ENCODE results near the gene LAD1. TPM values are rescaled to one million over a fixed set of nuclear protein-coding genes. Genes with fewer than 3 reads are reported as not detected.

Gene LAD1
- total RNA-seq (under 1 TPM in 1 of 2 experiments, not detected in 1; 0.17 TPM), polyA plus RNA-seq (not detected)

- CTCF ChIA-PET (ENCODE audit: partially characterized antibody), result no interaction called here
- peak within 1 kb of the TSS in 4 of 8 donors; percentile 0 to 41 (median 21) for H3K4me3 Mint-ChIP-seq
- H3K9me3 ChIP-seq (ENCODE audit: control insufficient read depth in 1 of 2, low read length in 2 of 2), result no peaks in the 10 kb centered on the region
Measured at GRCh38 chr1:201399018-201399351, at the start of gene LAD1. Gene LAD1, minus strand, starts transcription at chr1:201399324. Its CDS starts 18 bp downstream, at chr1:201399306.

GRCh38 chr1:201447903-201448871 lies 49.1 kb upstream of the LAD1 start:
- peak in 4 of 5 donors; percentile 29 to 53 (median 30) for DNase-seq
- Histone ChIP-seq H3K4me1 (ENCODE audit: insufficient read depth, low read length) (peaks cover 6% of the 10 kb centered on the region), H3K9me3 (ENCODE audit: control insufficient read depth in 1 of 2, low read length in 2 of 2) (no peaks in the 10 kb centered on the region), H3K27ac (ENCODE audit: low read depth, low read length) (no peak overlapping the region), H3K4me3 (ENCODE audit: low read length in 2 of 2) (no peak overlapping the region), H3K36me3 (ENCODE audit: insufficient read depth, low read length) (no peaks in the 10 kb centered on the region), H3K27me3 (ENCODE audit: insufficient read depth, low read length) (no peaks in the 10 kb centered on the region)
- CTCF ChIA-PET (ENCODE audit: partially characterized antibody), result interaction anchor here (0.6 to 4.5 kb wide), 19 partner anchors 7 to 525 kb away, joined by 3 to 48 read pairs (median 3); partner anchors contain the start of gene CSRP1
- POLR2A ChIA-PET (ENCODE audit: partially characterized antibody), result interaction anchor here (1.4 to 1.5 kb wide), 2 partner anchors 21 to 65 kb away, joined by 3 to 4 read pairs; partner anchors contain the start of gene PHLDA3
- peaks cover 5 to 9% of the 10 kb centered on the region in 2 donors for H3K27me3 Mint-ChIP-seq
- peak overlapping the region in 1 of 7 donors; percentile 57 for H3K27ac Mint-ChIP-seq
- H3K4me3 Mint-ChIP-seq, result no peak overlapping the region
- intact Hi-C loops (cut with micrococcal nuclease), result loop anchor here (1.0 to 2.0 kb wide), 3 partner anchors 21 to 65 kb away; partner anchors contain the start of gene PHLDA3
- peaks cover 0 to 3% (median under 1%) of the 10 kb centered on the region in 8 donors for H3K9me3 Mint-ChIP-seq
- no peaks in the 10 kb centered on the region for H3K36me3 Mint-ChIP-seq
- H3K4me1 Mint-ChIP-seq, result peaks cover 0 to 4% (median 3%) of the 10 kb centered on the region in 4 donors

More at GRCh38 chr1:201399018-201399351, at the start of gene LAD1:
- Histone ChIP-seq H3K27ac (ENCODE audit: low read depth, low read length) (no peak within 1 kb of the TSS), H3K27me3 (ENCODE audit: insufficient read depth, low read length) (peaks cover 10% of the 10 kb centered on the region), H3K4me1 (ENCODE audit: insufficient read depth, low read length) (no peaks in the 10 kb centered on the region), H3K4me3 (ENCODE audit: low read length in 2 of 2) (no peak within 1 kb of the TSS), H3K36me3 (ENCODE audit: insufficient read depth, low read length) (no peaks in the 10 kb centered on the region)
- Mint-ChIP-seq H3K9me3 (no peaks in the 10 kb centered on the region), H3K4me1 (peaks cover 0 to 11% (median 6%) of the 10 kb centered on the region in 4 donors), H3K27ac (no peak within 1 kb of the TSS), H3K36me3 (no peaks in the 10 kb centered on the region), H3K27me3 (peaks cover 35 to 41% of the 10 kb centered on the region in 2 donors)
- no peak for DNase-seq
- intact Hi-C loops (cut with micrococcal nuclease), result no loop called here
- POLR2A ChIA-PET (ENCODE audit: partially characterized antibody), result no interaction called here

GRCh38 chr1:201445310-201445709 lies 46.2 kb upstream of the LAD1 start:
- Mint-ChIP-seq H3K4me1 (peaks cover 0 to 4% (median 2%) of the 10 kb centered on the region in 4 donors), H3K27ac (no peak overlapping the region), H3K36me3 (no peaks in the 10 kb centered on the region), H3K27me3 (peaks cover 3 to 11% of the 10 kb centered on the region in 2 donors), H3K4me3 (no peak overlapping the region), H3K9me3 (peaks cover 0 to 4% (median under 1%) of the 10 kb centered on the region in 8 donors)
- CTCF ChIA-PET (ENCODE audit: partially characterized antibody), result interaction anchor here (0.9 to 4.5 kb wide), 5 partner anchors 9 to 68 kb away, joined by 3 to 30 read pairs (median 6); no protein-coding TSS in a partner anchor
- Histone ChIP-seq H3K4me1 (ENCODE audit: insufficient read depth, low read length) (peaks cover 6% of the 10 kb centered on the region), H3K27ac (ENCODE audit: low read depth, low read length) (no peak overlapping the region), H3K27me3 (ENCODE audit: insufficient read depth, low read length) (no peaks in the 10 kb centered on the region), H3K36me3 (ENCODE audit: insufficient read depth, low read length) (no peaks in the 10 kb centered on the region), H3K9me3 (ENCODE audit: control insufficient read depth in 1 of 2, low read length in 2 of 2) (no peaks in the 10 kb centered on the region), H3K4me3 (ENCODE audit: low read length in 2 of 2) (no peak overlapping the region)
- POLR2A ChIA-PET (ENCODE audit: partially characterized antibody), result no interaction called here
- no peak for DNase-seq
- intact Hi-C loops (cut with micrococcal nuclease), result no loop called here

DNA sequence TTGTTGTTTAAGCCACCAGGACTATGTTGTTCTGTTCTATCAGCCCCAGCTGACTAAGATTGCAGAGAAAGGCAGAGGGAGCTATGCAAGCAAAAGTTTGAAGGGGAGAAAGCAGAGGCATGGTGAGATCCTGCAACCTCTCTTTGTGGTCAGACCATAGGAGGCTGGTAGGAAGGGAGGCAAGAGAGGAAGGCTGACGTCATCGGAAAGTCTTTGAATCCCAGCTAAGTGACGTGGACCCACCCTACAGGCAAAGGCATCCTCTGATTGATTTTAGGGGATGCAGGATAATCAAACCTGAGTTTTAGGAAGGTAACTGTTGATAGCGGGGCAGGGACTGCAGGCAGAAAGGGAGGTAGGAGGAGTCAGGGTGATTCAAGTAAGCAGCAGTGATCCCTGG lies 45.7 kb upstream of the LAD1 start:
- Mint-ChIP-seq H3K27ac (no peak overlapping the region), H3K27me3 (peaks cover 0 to 10% of the 10 kb centered on the region in 2 donors), H3K9me3 (peaks cover 0 to 4% (median under 1%) of the 10 kb centered on the region in 8 donors), H3K4me1 (peaks cover 0 to 4% (median 2%) of the 10 kb centered on the region in 4 donors), H3K4me3 (no peak overlapping the region), H3K36me3 (no peaks in the 10 kb centered on the region)
- Histone ChIP-seq H3K27ac (ENCODE audit: low read depth, low read length) (no peak overlapping the region), H3K9me3 (ENCODE audit: control insufficient read depth in 1 of 2, low read length in 2 of 2) (no peaks in the 10 kb centered on the region), H3K4me3 (ENCODE audit: low read length in 2 of 2) (no peak overlapping the region), H3K27me3 (ENCODE audit: insufficient read depth, low read length) (no peaks in the 10 kb centered on the region), H3K36me3 (ENCODE audit: insufficient read depth, low read length) (no peaks in the 10 kb centered on the region), H3K4me1 (ENCODE audit: insufficient read depth, low read length) (peaks cover 6% of the 10 kb centered on the region)
- no peak for DNase-seq
- POLR2A ChIA-PET (ENCODE audit: partially characterized antibody), result no interaction called here
- CTCF ChIA-PET (ENCODE audit: partially characterized antibody), result interaction anchor here (1.3 kb wide), 1 partner anchor 9 kb away, joined by 7 read pairs; no protein-coding TSS in a partner anchor
- intact Hi-C loops (cut with micrococcal nuclease), result no loop called here

GRCh38 chr1:201443747-201444146 lies 44.6 kb upstream of the LAD1 start:
- Mint-ChIP-seq H3K27me3 (peaks cover 0 to 10% of the 10 kb centered on the region in 2 donors), H3K27ac (no peak overlapping the region), H3K36me3 (no peaks in the 10 kb centered on the region), H3K4me1 (peaks cover 0 to 4% (median 2%) of the 10 kb centered on the region in 4 donors), H3K9me3 (peaks cover 0 to 4% (median under 1%) of the 10 kb centered on the region in 8 donors), H3K4me3 (no peak overlapping the region)
- Histone ChIP-seq H3K36me3 (ENCODE audit: insufficient read depth, low read length) (no peaks in the 10 kb centered on the region), H3K9me3 (ENCODE audit: control insufficient read depth in 1 of 2, low read length in 2 of 2) (no peaks in the 10 kb centered on the region), H3K27me3 (ENCODE audit: insufficient read depth, low read length) (no peaks in the 10 kb centered on the region), H3K4me3 (ENCODE audit: low read length in 2 of 2) (no peak overlapping the region), H3K27ac (ENCODE audit: low read depth, low read length) (no peak overlapping the region), H3K4me1 (ENCODE audit: insufficient read depth, low read length) (peaks cover 6% of the 10 kb centered on the region)
- DNase-seq, result no peak
- ChIA-PET POLR2A (ENCODE audit: partially characterized antibody) (interaction anchor here (0.7 kb wide), 1 partner anchor 76 kb away, joined by 3 read pairs; no protein-coding TSS in a partner anchor), CTCF (ENCODE audit: partially characterized antibody) (no interaction called here)
- intact Hi-C loops (cut with micrococcal nuclease), result no loop called here

DNA sequence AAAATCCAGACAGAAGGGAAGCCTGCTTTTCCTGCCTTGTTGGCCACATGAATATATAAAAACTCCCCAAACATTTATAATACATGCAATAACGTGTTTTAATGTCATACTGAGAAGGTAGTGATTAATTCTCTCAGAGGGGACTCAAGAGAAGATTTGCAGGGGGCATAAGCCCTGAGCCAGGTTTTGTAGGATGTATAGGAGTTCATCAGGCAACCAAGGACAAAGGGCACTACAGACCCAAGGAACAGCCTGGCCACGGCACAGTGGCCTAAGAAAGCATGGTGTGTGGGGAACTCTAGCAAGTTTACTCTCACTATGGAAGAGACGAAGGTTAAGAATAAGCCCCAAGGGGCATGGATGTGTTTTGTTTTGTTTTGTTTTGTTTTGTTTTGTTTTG lies 37.8 kb upstream of the LAD1 start:
- Mint-ChIP-seq H3K4me1 (peaks cover 4 to 8% (median 6%) of the 10 kb centered on the region in 4 donors), H3K9me3 (peaks cover 0 to 4% (median 0%) of the 10 kb centered on the region in 8 donors), H3K27ac (no peak overlapping the region), H3K4me3 (no peak overlapping the region), H3K27me3 (peaks cover 8 to 11% of the 10 kb centered on the region in 2 donors), H3K36me3 (peaks cover 0 to 2% of the 10 kb centered on the region in 2 donors)
- Histone ChIP-seq H3K27ac (ENCODE audit: low read depth, low read length) (no peak overlapping the region), H3K4me1 (ENCODE audit: insufficient read depth, low read length) (no peaks in the 10 kb centered on the region), H3K4me3 (ENCODE audit: low read length in 2 of 2) (no peak overlapping the region), H3K36me3 (ENCODE audit: insufficient read depth, low read length) (no peaks in the 10 kb centered on the region), H3K9me3 (ENCODE audit: control insufficient read depth in 1 of 2, low read length in 2 of 2) (no peaks in the 10 kb centered on the region), H3K27me3 (ENCODE audit: insufficient read depth, low read length) (no peaks in the 10 kb centered on the region)
- POLR2A ChIA-PET (ENCODE audit: partially characterized antibody), result no interaction called here
- CTCF ChIA-PET (ENCODE audit: partially characterized antibody), result interaction anchor here (2.1 to 2.2 kb wide), 2 partner anchors 11 to 76 kb away, joined by 7 to 30 read pairs; no protein-coding TSS in a partner anchor
- intact Hi-C loops (cut with micrococcal nuclease), result no loop called here
- no peak for DNase-seq

DNA sequence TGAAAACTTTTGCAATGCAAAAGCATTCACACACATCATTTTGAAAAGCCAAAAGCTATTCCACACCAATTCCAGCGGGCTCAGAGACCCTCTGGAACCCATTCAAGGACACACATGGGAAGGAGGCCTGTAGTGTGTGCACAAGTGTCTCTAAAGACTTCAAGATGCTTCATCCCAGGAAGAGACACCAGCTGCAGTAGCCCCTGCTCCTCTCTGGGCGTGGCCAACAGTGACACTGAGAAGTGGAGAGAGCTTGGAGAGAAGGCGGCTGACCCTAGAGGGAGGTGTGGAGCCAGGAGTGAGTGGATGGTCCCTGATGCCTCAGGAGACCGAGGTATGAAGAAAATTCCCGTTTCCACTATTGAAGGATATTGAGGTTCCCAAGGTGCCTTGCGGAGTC lies 37.3 kb upstream of the LAD1 start:
- peaks cover 4 to 8% (median 6%) of the 10 kb centered on the region in 4 donors for H3K4me1 Mint-ChIP-seq
- Histone ChIP-seq H3K27ac (ENCODE audit: low read depth, low read length) (no peak overlapping the region), H3K27me3 (ENCODE audit: insufficient read depth, low read length) (no peaks in the 10 kb centered on the region), H3K9me3 (ENCODE audit: control insufficient read depth in 1 of 2, low read length in 2 of 2) (no peaks in the 10 kb centered on the region), H3K4me1 (ENCODE audit: insufficient read depth, low read length) (no peaks in the 10 kb centered on the region), H3K4me3 (ENCODE audit: low read length in 2 of 2) (no peak overlapping the region), H3K36me3 (ENCODE audit: insufficient read depth, low read length) (no peaks in the 10 kb centered on the region)
- peak overlapping the region in 2 of 7 donors; percentile 5 to 89 for H3K27ac Mint-ChIP-seq
- intact Hi-C loops (cut with micrococcal nuclease), result no loop called here
- no peak overlapping the region for H3K4me3 Mint-ChIP-seq
- H3K27me3 Mint-ChIP-seq, result peaks cover 9 to 14% of the 10 kb centered on the region in 2 donors
- H3K9me3 Mint-ChIP-seq, result peaks cover 0 to 4% (median 0%) of the 10 kb centered on the region in 8 donors
- CTCF ChIA-PET (ENCODE audit: partially characterized antibody), result interaction anchor here (0.6 to 2.2 kb wide), 8 partner anchors 8 to 265 kb away, joined by 3 to 30 read pairs (median 6); no protein-coding TSS in a partner anchor
- no peak for DNase-seq
- peaks cover 0 to 2% of the 10 kb centered on the region in 2 donors for H3K36me3 Mint-ChIP-seq
- POLR2A ChIA-PET (ENCODE audit: partially characterized antibody), result no interaction called here

All from CD4-positive, alpha-beta memory T cell (primary cell).